ENCODE results near the gene MTCL3.

The MTCL3 gene

DNA sequence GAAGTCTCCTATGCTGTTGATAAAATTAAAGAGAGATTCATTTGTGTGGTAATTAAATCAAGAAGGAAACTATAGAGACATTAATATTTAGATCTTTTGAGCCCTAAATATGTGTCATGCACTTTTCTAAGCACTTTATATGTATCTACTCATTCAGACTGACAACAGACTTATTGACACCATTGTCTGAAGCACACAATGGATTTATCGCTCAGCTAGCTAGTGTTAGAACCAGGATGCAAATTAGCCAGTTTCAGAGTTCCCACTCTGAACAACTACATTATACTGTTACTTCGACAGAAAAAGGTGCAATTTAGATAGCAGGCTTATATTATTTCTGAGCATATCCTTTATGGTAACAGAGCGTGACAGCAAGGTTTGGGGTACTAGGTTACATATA lies 32.2 kb downstream of the MTCL3 start:
- TF ChIP-seq, protein P1, sequence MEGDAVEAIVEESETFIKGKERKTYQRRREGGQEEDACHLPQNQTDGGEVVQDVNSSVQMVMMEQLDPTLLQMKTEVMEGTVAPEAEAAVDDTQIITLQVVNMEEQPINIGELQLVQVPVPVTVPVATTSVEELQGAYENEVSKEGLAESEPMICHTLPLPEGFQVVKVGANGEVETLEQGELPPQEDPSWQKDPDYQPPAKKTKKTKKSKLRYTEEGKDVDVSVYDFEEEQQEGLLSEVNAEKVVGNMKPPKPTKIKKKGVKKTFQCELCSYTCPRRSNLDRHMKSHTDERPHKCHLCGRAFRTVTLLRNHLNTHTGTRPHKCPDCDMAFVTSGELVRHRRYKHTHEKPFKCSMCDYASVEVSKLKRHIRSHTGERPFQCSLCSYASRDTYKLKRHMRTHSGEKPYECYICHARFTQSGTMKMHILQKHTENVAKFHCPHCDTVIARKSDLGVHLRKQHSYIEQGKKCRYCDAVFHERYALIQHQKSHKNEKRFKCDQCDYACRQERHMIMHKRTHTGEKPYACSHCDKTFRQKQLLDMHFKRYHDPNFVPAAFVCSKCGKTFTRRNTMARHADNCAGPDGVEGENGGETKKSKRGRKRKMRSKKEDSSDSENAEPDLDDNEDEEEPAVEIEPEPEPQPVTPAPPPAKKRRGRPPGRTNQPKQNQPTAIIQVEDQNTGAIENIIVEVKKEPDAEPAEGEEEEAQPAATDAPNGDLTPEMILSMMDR (conservative IDR thresholded peaks at IDR 0.05), result no peak
- Mint-ChIP-seq H3K27ac (no peak overlapping the region), H3K27me3 (ENCODE audit: low read depth) (no peaks in the 10 kb centered on the region), H3K4me3 (no peak overlapping the region), H3K9me3 (peaks cover 4 to 7% of the 10 kb centered on the region in 2 experiments; a peak in 3 of 5 replicates), H3K36me3 (ENCODE audit: insufficient read depth in 1 of 3, low read depth in 3 of 3) (peaks cover 15 to 32% (median 27%) of the 10 kb centered on the region in 3 experiments), H3K4me1 (peaks cover 62 to 63% of the 10 kb centered on the region in 2 experiments)
- Histone ChIP-seq H3K23me2 (ENCODE audit: insufficient read length, low read depth, low read length, poor library complexity, severe bottlenecking) (no peaks in the 10 kb centered on the region), H3K9me3 (ENCODE audit: control insufficient read depth, low read depth, low read length) (no peaks in the 10 kb centered on the region), H3K18ac (ENCODE audit: insufficient read length, low read depth, low read length) (no peak overlapping the region), H3K14ac (ENCODE audit: insufficient read depth, low read length) (no peak overlapping the region), H4K20me1 (ENCODE audit: control insufficient read depth, insufficient read depth, insufficient read length) (no peaks in the 10 kb centered on the region), H3K27me3 (ENCODE audit: insufficient read depth, low read length) (no peaks in the 10 kb centered on the region), H4K8ac (replicated peaks; ENCODE audit: insufficient read length, low read depth, low read length) (no peak overlapping the region), H3K79me1 (ENCODE audit: insufficient read depth, low read depth, low read length, poor library complexity, severe bottlenecking) (no peaks in the 10 kb centered on the region), H2BK15ac (ENCODE audit: low read depth, low read length) (no peak overlapping the region), H3K23ac (ENCODE audit: insufficient read length, low read depth, low read length) (no peak overlapping the region), H3K4me1 (ENCODE audit: insufficient read depth, low read length) (peaks cover 5% of the 10 kb centered on the region; the same call in 1 of the 2 replicates), H3K27ac (ENCODE audit: insufficient read length, low read depth, low read length) (no peak overlapping the region), H3K56ac (ENCODE audit: insufficient read length, low read depth, low read length) (no peak overlapping the region), H2AK5ac (ENCODE audit: insufficient read length, low read length) (no peak overlapping the region), H3K4ac (ENCODE audit: low read depth, low read length) (no peak overlapping the region), H4K5ac (ENCODE audit: insufficient read length, low read depth, low read length) (no peak overlapping the region), H3T11ph (ENCODE audit: low read length) (no peak overlapping the region), H2BK5ac (ENCODE audit: insufficient read length, low read length) (no peak overlapping the region), H2BK120ac (ENCODE audit: low read depth, low read length, poor library complexity, severe bottlenecking) (no peak overlapping the region), H3K4me2 (ENCODE audit: insufficient read depth, insufficient read length, low read length) (no peak overlapping the region), H3K79me2 (ENCODE audit: insufficient read depth, low read length) (no peaks in the 10 kb centered on the region), H2BK20ac (ENCODE audit: low read depth, low read length, poor library complexity, severe bottlenecking) (no peak overlapping the region), H4K91ac (ENCODE audit: insufficient read length, low read depth, low read length) (no peak overlapping the region), H2AFZ (ENCODE audit: low read length) (no peak overlapping the region), H2BK12ac (ENCODE audit: insufficient read length, low read depth, low read length) (no peak overlapping the region), H3K9ac (ENCODE audit: extremely low read depth, insufficient read length, low read length) (no peak overlapping the region)
- no peak for DNase-seq
- no CpG with 5 or more reads among the region's 3 CpGs for WGBS (ENCODE audit: extremely low coverage, insufficient read length, low lambda C conversion rate)

All from H9 (cell line).